ENCODE results near the gene SMOC2.

- TF ChIP-seq CTCF (IDR thresholded peaks at IDR 0.05) (no peak), EZH2 (IDR thresholded peaks at IDR 0.05; ENCODE audit: borderline replicate concordance, insufficient read depth, low read depth, low read length, poor library complexity, severe bottlenecking) (no peak)
Measured at GRCh38 chr6:168506460-168506859, 65.5 kb downstream of the SMOC2 start.

All from B cell (primary cell).